D721Med (cell line): ENCODE results near the gene MOB3B.

Source experiments
- DNase-seq: peaks from one replicate; pipeline ENCODE4 v3.0.0; 2011; ENCODE audit warnings: low spot score; ENCODE audit not compliant: insufficient read length
- FAIRE-seq: peaks from 2 replicates; lab custom pipeline; 2011; peaks lifted over from hg19 to GRCh38; lab: Jason Lieb, UNC
- CTCF ChIP-seq: IDR thresholded peaks from 2 replicates; pipeline ENCODE4 v1.5.1; 2012; ENCODE audit warnings: mild to moderate bottlenecking, control low read depth; ENCODE audit not compliant: insufficient read depth; ENCODE audit errors: missing control alignments

The MOB3B gene

DNA sequence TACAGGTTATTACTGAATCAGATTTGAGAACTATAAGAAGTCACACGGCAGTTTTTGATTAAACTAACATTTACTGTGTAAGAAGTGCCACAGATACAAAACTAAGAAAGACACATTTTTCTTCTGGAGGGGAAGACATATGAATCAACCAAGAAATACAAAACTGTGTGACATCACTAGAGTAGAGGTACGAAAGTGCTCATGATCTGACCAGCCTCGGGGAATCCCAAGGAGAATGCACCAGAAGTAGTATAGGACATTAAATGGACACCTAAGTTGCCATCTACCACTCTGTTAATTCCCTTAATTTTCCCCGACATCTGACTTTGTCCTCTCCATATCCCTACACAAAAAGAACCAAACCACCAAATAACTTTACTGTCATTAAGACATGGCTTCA is 10.8 kb downstream of the MOB3B start:
- DNase-seq (no peak), FAIRE-seq (no peak)
- no peak for TF ChIP-seq CTCF

- FAIRE-seq (no peak), DNase-seq (no peak)
- no peak for TF ChIP-seq CTCF
Observed at GRCh38 chr9:27518006-27518405, 11.6 kb downstream of the MOB3B start.

GRCh38 chr9:27514551-27514950 is 15.1 kb downstream of the MOB3B start:
- FAIRE-seq (no peak), DNase-seq (no peak)
- no peak for TF ChIP-seq CTCF

DNA sequence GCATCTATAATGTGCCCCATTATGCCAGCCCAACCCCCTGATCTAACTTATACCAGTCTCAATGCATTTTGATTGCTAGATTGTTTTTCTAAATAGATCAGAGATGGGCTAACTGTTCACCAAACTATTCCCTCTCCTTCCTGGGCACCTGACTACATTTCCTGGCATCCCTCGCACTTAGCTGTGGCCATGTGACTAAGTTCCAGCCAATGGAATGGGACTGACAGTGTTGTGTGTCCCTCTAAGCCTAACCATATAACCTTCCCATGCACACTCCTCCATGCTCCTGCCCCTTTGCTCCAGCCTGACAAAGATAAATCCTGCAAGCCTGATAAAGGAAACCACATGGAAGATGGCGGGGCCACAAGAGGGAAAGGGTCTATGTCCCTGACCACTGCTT is 17.8 kb downstream of the MOB3B start:
- DNase-seq: no peak

DNA sequence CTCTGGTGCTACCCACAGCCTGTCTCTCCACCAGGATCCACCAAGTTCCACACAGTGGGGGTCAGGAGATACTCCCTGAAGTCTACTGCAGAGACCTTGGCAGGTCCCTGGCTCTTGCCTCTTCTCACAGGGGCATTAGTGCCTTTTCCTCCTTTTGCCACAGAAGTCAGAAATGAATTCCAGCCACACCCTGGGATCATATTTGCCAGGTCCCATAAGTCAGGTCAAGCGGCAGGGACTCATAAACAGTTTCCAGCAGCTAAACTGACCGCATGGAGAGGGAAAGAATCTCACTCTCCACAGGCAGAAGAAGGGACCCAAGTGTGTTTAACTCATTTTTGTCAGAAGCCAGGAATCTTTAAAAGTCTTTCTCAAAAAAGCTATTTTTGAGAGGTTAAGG is 18.8 kb downstream of the MOB3B start:
- DNase-seq (no peak), FAIRE-seq (no peak)

More for the DNA sequence above, 17.8 kb downstream of the MOB3B start:
- no peak for TF ChIP-seq CTCF
- no peak for FAIRE-seq

GRCh38 chr9:27506981-27507380 is 22.6 kb downstream of the MOB3B start:
- FAIRE-seq (no peak), DNase-seq (no peak)
- no peak for TF ChIP-seq CTCF

More for the DNA sequence above, 18.8 kb downstream of the MOB3B start:
- no peak for TF ChIP-seq CTCF

GRCh38 chr9:27505744-27506161 is 23.9 kb downstream of the MOB3B start:
- DNase-seq (no peak), FAIRE-seq (no peak)
- no peak for TF ChIP-seq CTCF
